Hindlimb muscle (tissue), 1 donor: Measurements from ENCODE around the gene TAMM41. TPM values are rescaled to one million over a fixed set of nuclear protein-coding genes. Genes with fewer than 3 reads are reported as not detected.
"Not testable (repeated sequence)": the region's sequence is repeated elsewhere in the genome, so short reads cannot be mapped to it uniquely, and the experiment has no call there.

ENCODE experiments used
- DNase-seq: peaks from one replicate; pipeline ENCODE4 v3.0.0-alpha.2; 2013
- polyA plus RNA-seq: library from polyadenylated mRNA; unstranded; fragments of 120-200 nt; gene quantifications from one replicate; pipeline ENCODE4 v1.2.1, GENCODE V29; 2013; ENCODE audit not compliant: insufficient read length

Gene TAMM41
- polyA plus RNA-seq, 1 donor = 17.4 TPM

GRCh38 chr3:11759996-11760395 lies 86.7 kb downstream of the TAMM41 start:
- no peak for DNase-seq

GRCh38 chr3:11757929-11758328 lies 88.8 kb downstream of the TAMM41 start:
- no peak for DNase-seq

- no peak for DNase-seq
Observed at GRCh38 chr3:11757441-11757875, 89.2 kb downstream of the TAMM41 start.

GRCh38 chr3:11755276-11755675 lies 91.4 kb downstream of the TAMM41 start:
- DNase-seq = no peak

GRCh38 chr3:11752254-11752653 lies 94.4 kb downstream of the TAMM41 start:
- not testable (repeated sequence) for DNase-seq

GRCh38 chr3:11748306-11748705 lies 98.4 kb downstream of the TAMM41 start:
- DNase-seq = not testable (repeated sequence)

Other genes with a start within 250 kb of the TAMM41 start
- 50.7 TPM for gene VGLL4, start 203.0 kb downstream of the TAMM41 start, polyA plus RNA-seq
- gene SYN2, start 157.5 kb upstream of the TAMM41 start, polyA plus RNA-seq = 0.44 TPM